Measurements from ENCODE around the gene MAN1A1. TPM values are rescaled to one million over a fixed set of nuclear protein-coding genes. Genes with fewer than 3 reads are reported as not detected.

MAN1A1 gene
- total RNA-seq, 2 donors from 2014 or later, result 24.8 to 35.8 TPM

DNA sequence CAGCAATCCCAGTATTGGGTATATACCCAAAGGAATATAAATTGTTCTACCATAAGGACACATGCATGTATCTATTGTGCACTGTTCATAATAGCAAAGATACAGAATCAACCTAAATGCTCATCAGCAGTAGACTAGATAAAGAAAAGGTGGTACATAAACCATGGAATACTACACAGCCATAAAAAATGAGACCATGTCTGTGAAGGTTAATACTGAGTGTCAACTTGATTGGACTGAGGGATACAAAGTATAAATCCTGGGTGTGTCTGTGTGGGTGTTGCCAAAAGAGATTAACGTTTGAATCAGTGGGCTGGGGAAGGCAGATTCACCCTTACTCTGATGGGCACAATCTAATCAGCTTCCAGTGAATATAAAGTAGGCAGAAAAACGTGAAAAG lies 86.9 kb downstream of the MAN1A1 start:
- Histone ChIP-seq H3K36me3 (no peaks in the 10 kb centered on the region), H3K4me3 (no peak overlapping the region), H3K27ac (no peak overlapping the region), H3K27me3 (no peaks in the 10 kb centered on the region), H3K9me3 (no peaks in the 10 kb centered on the region), H3K4me1 (no peaks in the 10 kb centered on the region)
- no peak for TF ChIP-seq CTCF (IDR thresholded peaks at IDR 0.05)
- DNase-seq (ENCODE audit: low spot score), result no peak

GRCh38 chr6:119261944-119262284 lies 87.6 kb downstream of the MAN1A1 start:
- no peaks in the 10 kb centered on the region for H3K4me1 ChIP-seq
- H3K27me3 ChIP-seq, result no peaks in the 10 kb centered on the region
- no peak overlapping the region for H3K4me3 ChIP-seq
- TF ChIP-seq CTCF (IDR thresholded peaks at IDR 0.05), result no peak
- no peaks in the 10 kb centered on the region for H3K9me3 ChIP-seq
- H3K27ac ChIP-seq, result no peak overlapping the region
- H3K36me3 ChIP-seq, result no peaks in the 10 kb centered on the region
- no peak for DNase-seq (ENCODE audit: low spot score)

DNA sequence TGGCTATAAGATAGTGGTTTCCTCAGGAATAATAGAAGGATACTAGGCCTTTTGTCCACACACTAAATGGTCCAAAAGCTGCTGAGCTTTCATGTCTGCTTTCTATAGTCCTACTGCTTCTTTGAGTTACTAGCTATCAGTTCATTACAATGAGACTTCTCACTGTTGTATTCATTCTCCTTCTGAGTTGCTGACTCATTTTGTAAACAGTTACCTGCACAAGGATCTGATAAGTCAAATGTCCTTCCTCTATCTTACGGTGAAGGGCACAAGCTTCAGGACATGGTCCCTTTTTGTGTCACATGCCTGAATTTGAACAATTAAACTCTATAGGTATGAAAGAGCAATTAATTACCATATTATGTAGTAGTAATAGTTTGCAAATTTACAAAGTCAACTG lies 90.5 kb downstream of the MAN1A1 start:
- no peaks in the 10 kb centered on the region for H3K27me3 ChIP-seq
- H3K27ac ChIP-seq, result no peak overlapping the region
- H3K4me3 ChIP-seq, result no peak overlapping the region
- no peaks in the 10 kb centered on the region for H3K9me3 ChIP-seq
- no peaks in the 10 kb centered on the region for H3K36me3 ChIP-seq
- DNase-seq (ENCODE audit: low spot score), result no peak
- H3K4me1 ChIP-seq, result no peaks in the 10 kb centered on the region
- no peak for TF ChIP-seq CTCF (IDR thresholded peaks at IDR 0.05)

DNA sequence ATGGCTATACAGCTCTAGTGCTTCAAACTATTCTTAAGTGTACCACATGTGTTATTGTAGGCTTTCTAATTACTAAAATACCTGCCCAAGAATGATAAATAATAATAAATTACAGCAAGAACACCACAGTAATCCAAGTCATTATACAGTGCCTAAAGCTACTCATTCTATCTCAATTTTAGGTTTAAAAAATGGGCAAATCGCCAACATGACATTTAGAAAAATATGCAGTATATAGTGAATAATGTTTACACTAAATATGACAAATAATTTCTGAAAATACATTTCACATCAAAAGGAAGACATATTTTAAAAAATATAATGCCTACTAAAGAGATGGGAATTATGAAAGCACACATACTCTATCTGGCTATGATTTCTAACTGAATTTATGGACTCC lies 91.8 kb downstream of the MAN1A1 start:
- Histone ChIP-seq H3K36me3 (no peaks in the 10 kb centered on the region), H3K4me1 (no peaks in the 10 kb centered on the region), H3K4me3 (no peak overlapping the region), H3K27ac (no peak overlapping the region), H3K27me3 (no peaks in the 10 kb centered on the region), H3K9me3 (no peaks in the 10 kb centered on the region)
- TF ChIP-seq CTCF (IDR thresholded peaks at IDR 0.05), result no peak
- DNase-seq (ENCODE audit: low spot score), result no peak

DNA sequence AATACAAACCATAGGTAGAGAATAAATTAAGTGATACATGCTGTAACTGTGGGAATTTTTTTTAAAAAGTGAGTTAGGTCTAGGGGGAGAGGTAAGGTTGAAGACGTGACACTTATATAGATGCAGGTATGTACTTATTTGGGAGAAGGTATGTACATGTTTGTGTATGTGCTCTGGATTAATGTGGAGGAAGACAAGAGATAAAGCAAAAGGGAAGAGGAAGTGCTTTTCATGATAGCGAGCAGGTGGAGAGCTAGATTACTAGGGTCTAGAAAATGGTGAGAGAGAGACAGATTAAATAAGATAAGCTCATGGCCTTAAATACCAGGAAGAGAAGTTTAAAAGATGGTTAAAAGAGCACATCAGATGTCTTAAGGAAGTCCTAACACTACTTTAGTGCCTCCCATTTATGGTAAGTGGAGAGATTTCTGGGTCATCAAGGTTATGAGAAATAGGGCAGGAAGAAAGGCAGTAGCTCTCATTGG lies 92.5 kb downstream of the MAN1A1 start:
- Histone ChIP-seq H3K4me1 (no peaks in the 10 kb centered on the region), H3K27me3 (no peaks in the 10 kb centered on the region), H3K9me3 (no peaks in the 10 kb centered on the region), H3K4me3 (no peak overlapping the region), H3K27ac (no peak overlapping the region), H3K36me3 (no peaks in the 10 kb centered on the region)
- no peak for DNase-seq (ENCODE audit: low spot score)
- TF ChIP-seq CTCF (IDR thresholded peaks at IDR 0.05), result no peak

DNA sequence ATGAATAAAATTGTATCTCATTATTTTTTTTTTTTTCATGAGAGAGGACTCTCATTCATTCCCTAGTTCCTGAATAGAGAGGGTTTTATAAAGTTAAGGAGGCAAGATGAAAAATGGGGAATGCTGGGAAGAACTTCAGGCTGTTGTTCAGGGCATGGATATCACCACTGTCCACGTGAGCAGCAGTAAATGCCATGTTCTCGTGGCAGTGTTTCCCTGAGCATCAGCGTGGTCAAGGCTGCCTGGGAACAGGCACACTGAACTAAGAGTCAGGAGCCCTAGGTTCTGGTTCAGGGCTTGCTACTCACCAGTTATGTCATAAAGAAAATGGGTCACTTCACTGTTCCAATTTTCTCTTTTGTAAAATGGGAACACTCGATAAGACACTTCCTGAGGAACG lies 93.2 kb downstream of the MAN1A1 start:
- Histone ChIP-seq H3K36me3 (no peaks in the 10 kb centered on the region), H3K27me3 (no peaks in the 10 kb centered on the region), H3K9me3 (no peaks in the 10 kb centered on the region), H3K27ac (no peak overlapping the region), H3K4me3 (no peak overlapping the region), H3K4me1 (no peaks in the 10 kb centered on the region)
- TF ChIP-seq CTCF (IDR thresholded peaks at IDR 0.05), result no peak
- no peak for DNase-seq (ENCODE audit: low spot score)

All from right atrium auricular region (tissue), 2 donors.